HCT116 (cell line): ENCODE data around the gene ATP6V0C. TPM values are rescaled to one million over a fixed set of nuclear protein-coding genes. Genes with fewer than 3 reads are reported as not detected.

ENCODE experiments used
- ATAC-seq: fragments of 200-7000 bp; cut with Tn5 transposase; 2 replicates; pipeline ENCODE4 v1.9.1; 2020; ENCODE audit warnings: mild to moderate bottlenecking, moderate library complexity
- BruUV-seq: library from RNA; stranded (reverse); fragments of 400-500 nt; replicated peaks from 2 replicates; lab custom pipeline; 2021; lab: Mats Ljungman, UMichigan
- CTCF ChIA-PET: fragments of 300-600 bp; sonication (Branson Sonifier 250); formaldehyde crosslinking; loops from one replicate; lab custom pipeline; 2021; ENCODE audit warnings: antibody characterized with exemption; lab: Charles Lee
- POLR2A ChIA-PET: fragments of 300-600, 350-600 bp; sonication (Branson Sonifier 250); formaldehyde crosslinking; loops from one replicate; lab custom pipeline; 2021; ENCODE audit warnings: antibody characterized with exemption; lab: Charles Lee
- RAD21 ChIA-PET, 2 experiments: fragments of 300-600 bp; sonication (Branson Sonifier 250); formaldehyde crosslinking; loops; one replicate each; lab custom pipeline; 2023; ENCODE audit warnings: low total read pairs in 2 of 2; ENCODE audit not compliant: uncharacterized antibody in 2 of 2, unreplicated experiment in 2 of 2, low non-redundant PET in 1 of 2; lab: Charles Lee
- DNase-seq: peaks from one replicate; pipeline ENCODE4 v3.0.0-alpha.2; 2010; ENCODE audit warnings: low read depth, low spot score
- H2AFZ ChIP-seq: fragments of 200-600 bp; shearing (Covaris generic), sonication (generic); 2 replicates; pipeline ENCODE4 v1.6.1; 2017; ENCODE audit warnings: low read depth, mixed run types, mixed read lengths, antibody characterized with exemption, low read length; ENCODE audit not compliant: poor library complexity, severe bottlenecking
- H3K27ac ChIP-seq: 2 replicates; pipeline ENCODE4 v1.5.1; 2012; ENCODE audit warnings: low read depth, low read length
- H3K27me3 ChIP-seq: fragments of 200-600 bp; sonication (generic); 2 replicates; pipeline ENCODE4 v1.6.1; 2016; ENCODE audit warnings: mixed run types, low read length, mixed read lengths; ENCODE audit not compliant: insufficient read depth
- H3K36me3 ChIP-seq, 2 experiments: fragments of 200-500 bp in 1 of 2; fragments of 200-600 bp in 1 of 2; sonication (Bioruptor generic) in 1 of 2; sonication (generic) in 1 of 2; 2 replicates each; pipeline versions ENCODE4 v1.5.1 to v1.6.1; 2014 to 2016; ENCODE audit warnings: low read length in 2 of 2, inconsistent platforms in 1 of 2, mixed read lengths in 1 of 2, mixed run types in 1 of 2; ENCODE audit not compliant: insufficient read depth in 2 of 2, control insufficient read depth in 1 of 2
- H3K4me1 ChIP-seq, 2 experiments: fragments of 200-600 bp in 1 of 2; sonication (generic) in 1 of 2; 2 replicates each; pipeline versions ENCODE4 v1.5.1 to v1.6.1; 2012 to 2017; ENCODE audit warnings: low read length in 2 of 2, inconsistent platforms in 1 of 2, mild to moderate bottlenecking in 1 of 2, mixed read lengths in 1 of 2, mixed run types in 1 of 2, moderate library complexity in 1 of 2; ENCODE audit not compliant: insufficient read depth in 2 of 2, control insufficient read depth in 1 of 2
- H3K4me2 ChIP-seq: fragments of 200-600 bp; sonication (generic); 2 replicates; pipeline ENCODE4 v1.6.1; 2017; ENCODE audit warnings: mixed run types, low read length, mixed read lengths
- H3K4me3 ChIP-seq, 2 experiments: fragments of 200-600 bp in 1 of 2; sonication (generic) in 1 of 2; replicated peaks in 1 of 2; 2 replicates each; pipeline ENCODE4 v1.5.1; 2011 to 2016; ENCODE audit warnings: low read length in 2 of 2, control low read depth in 1 of 2, low read depth in 1 of 2, mild to moderate bottlenecking in 1 of 2, mixed read lengths in 1 of 2, mixed run types in 1 of 2
- H3K79me2 ChIP-seq: fragments of 200-600 bp; sonication (generic); 2 replicates; pipeline ENCODE4 v1.6.1; 2017; ENCODE audit warnings: mild to moderate bottlenecking, mixed run types, low read length, moderate library complexity, mixed read lengths; ENCODE audit not compliant: insufficient read depth
- H3K9ac ChIP-seq: fragments of 200-600 bp; sonication (generic); 2 replicates; pipeline ENCODE4 v1.6.1; 2016; ENCODE audit warnings: low read length, mixed read lengths
- H3K9me2 ChIP-seq: fragments of 200-600 bp; sonication (generic), shearing (Covaris generic); 2 replicates; pipeline ENCODE4 v1.6.1; 2017; ENCODE audit warnings: mixed run types, mild to moderate bottlenecking, moderate library complexity; ENCODE audit not compliant: insufficient read depth
- H3K9me3 ChIP-seq, 2 experiments: fragments of 200-500 bp in 1 of 2; fragments of 200-600 bp in 1 of 2; sonication (Bioruptor generic) in 1 of 2; sonication (generic) in 1 of 2; 2 replicates each; pipeline ENCODE4 v1.6.1; 2014 to 2017; ENCODE audit warnings: low read length in 2 of 2, mixed read lengths in 2 of 2, inconsistent platforms in 1 of 2, low read depth in 1 of 2, mild to moderate bottlenecking in 1 of 2, mixed run types in 1 of 2, moderate library complexity in 1 of 2; ENCODE audit not compliant: control insufficient read depth in 1 of 2, insufficient read depth in 1 of 2
- H4K20me1 ChIP-seq: fragments of 200-600 bp; sonication (generic), shearing (Covaris generic); 2 replicates; pipeline ENCODE4 v1.6.1; 2017; ENCODE audit warnings: mixed run types, mild to moderate bottlenecking, moderate library complexity; ENCODE audit not compliant: insufficient read depth
- ATF3 ChIP-seq: IDR thresholded peaks from 2 replicates; pipeline ENCODE4 v1.6.1; 2012
- CEBPB ChIP-seq: IDR thresholded peaks from 2 replicates; pipeline ENCODE4 v1.6.1; 2012; ENCODE audit warnings: low read depth
- EZH2 ChIP-seq: fragments of 200-600 bp; sonication (generic); IDR thresholded peaks from 2 replicates; pipeline ENCODE4 v1.6.1; 2017; ENCODE audit warnings: antibody characterized with exemption, mixed run types
- EZH2phosphoT487 ChIP-seq: fragments of 200-600 bp; IDR thresholded peaks from 2 replicates; pipeline ENCODE4 v1.6.1; 2018; ENCODE audit warnings: antibody characterized with exemption, borderline replicate concordance
- FOSL1 ChIP-seq: IDR thresholded peaks from 2 replicates; pipeline ENCODE4 v1.6.1; 2012; ENCODE audit warnings: low read depth
- JUND ChIP-seq: IDR thresholded peaks from 2 replicates; pipeline ENCODE4 v1.6.1; 2012
- POLR2AphosphoS5 ChIP-seq: IDR thresholded peaks from 2 replicates; pipeline ENCODE4 v1.6.1; 2011; ENCODE audit warnings: mild to moderate bottlenecking, low read depth, low read length, moderate library complexity
- RAD21 ChIP-seq: IDR thresholded peaks from 2 replicates; pipeline ENCODE4 v1.6.1; 2012; ENCODE audit warnings: low read depth, mild to moderate bottlenecking
- SIN3A ChIP-seq: IDR thresholded peaks from 2 replicates; pipeline ENCODE4 v1.6.1; 2012; ENCODE audit warnings: low read depth
- SRF ChIP-seq: IDR thresholded peaks from 2 replicates; pipeline ENCODE4 v1.6.1; 2012; ENCODE audit warnings: low read depth
- TCF7L2 ChIP-seq: IDR thresholded peaks from 2 replicates; pipeline ENCODE4 v1.7.0; 2011; ENCODE audit warnings: borderline replicate concordance, inconsistent platforms; ENCODE audit not compliant: insufficient read depth, insufficient read length; ENCODE audit errors: extremely low read depth
- intact Hi-C: fragments of 100-400 bp; cut with micrococcal nuclease; formaldehyde crosslinking; loops from 2 replicates; pipeline ENCODE4 v1.10.0; 2022
- total RNA-seq: library from RNA; stranded (reverse); gene quantifications from one replicate; pipeline ENCODE4 v1.2.1, GENCODE V29; 2021; ENCODE audit not compliant: unreplicated experiment
- TF ChIP-seq, protein P1 (sequence below), 3 experiments: fragments of 200-600 bp in 1 of 3; sonication (generic) in 1 of 3; IDR thresholded peaks in 2 of 3; conservative IDR thresholded peaks in 1 of 3; 2 replicates each; pipeline ENCODE4 v1.5.1; 2012 to 2017; ENCODE audit warnings: low read depth in 2 of 3, low read length in 2 of 3, antibody characterized with exemption in 1 of 3, borderline replicate concordance in 1 of 3, control low read depth in 1 of 3, mild to moderate bottlenecking in 1 of 3, mixed read lengths in 1 of 3, mixed run types in 1 of 3, moderate library complexity in 1 of 3; ENCODE audit not compliant: insufficient read depth in 1 of 3
- TF ChIP-seq, protein P2 (sequence below): IDR thresholded peaks from 2 replicates; pipeline ENCODE4 v1.6.1; 2012

The ATP6V0C gene
- total RNA-seq, 1 experiment from 2014 or later = 187 TPM

DNA sequence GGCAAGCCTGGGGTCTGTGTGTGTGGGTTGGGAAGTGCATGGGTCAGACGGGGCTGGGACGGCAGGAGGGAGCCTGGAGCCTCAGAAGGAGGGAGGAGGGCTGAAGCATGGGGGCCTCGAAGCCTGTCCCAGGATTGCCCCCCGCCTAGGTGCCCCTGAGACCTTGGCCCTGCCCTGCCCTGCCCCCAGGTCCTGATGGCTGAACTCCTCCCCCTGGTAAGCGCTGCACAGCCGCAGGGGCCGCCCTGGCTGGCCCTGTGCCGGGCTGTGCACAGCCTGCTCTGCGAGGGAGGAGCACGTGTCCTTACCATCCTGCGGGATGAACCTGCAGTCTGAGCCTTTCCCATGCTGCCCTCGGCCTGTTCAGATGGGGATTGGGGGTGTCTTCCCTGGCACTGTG is 49.4 kb upstream of the ATP6V0C start:
- intact Hi-C loops = loop anchor here (5.0 kb wide), 1 partner anchor 37 kb away; the partner anchor contains the start of gene CCNF
- CTCF ChIA-PET = no interaction called here
- POLR2A ChIA-PET = no interaction called here

More for the DNA sequence above, 49.4 kb upstream of the ATP6V0C start:
- no peak overlapping the region; the same call in 1 of the 2 replicates for H3K27ac ChIP-seq
- no peak overlapping the region for H2AFZ ChIP-seq
- no peaks in the 10 kb centered on the region for H3K27me3 ChIP-seq
- no peak overlapping the region for H3K4me2 ChIP-seq
- TF ChIP-seq POLR2AphosphoS5 = no peak
- TF ChIP-seq EZH2 = no peak
- TF ChIP-seq RAD21 = no peak
- TF ChIP-seq FOSL1 = no peak
- TF ChIP-seq TCF7L2 = no peak
- TF ChIP-seq, protein P1, sequence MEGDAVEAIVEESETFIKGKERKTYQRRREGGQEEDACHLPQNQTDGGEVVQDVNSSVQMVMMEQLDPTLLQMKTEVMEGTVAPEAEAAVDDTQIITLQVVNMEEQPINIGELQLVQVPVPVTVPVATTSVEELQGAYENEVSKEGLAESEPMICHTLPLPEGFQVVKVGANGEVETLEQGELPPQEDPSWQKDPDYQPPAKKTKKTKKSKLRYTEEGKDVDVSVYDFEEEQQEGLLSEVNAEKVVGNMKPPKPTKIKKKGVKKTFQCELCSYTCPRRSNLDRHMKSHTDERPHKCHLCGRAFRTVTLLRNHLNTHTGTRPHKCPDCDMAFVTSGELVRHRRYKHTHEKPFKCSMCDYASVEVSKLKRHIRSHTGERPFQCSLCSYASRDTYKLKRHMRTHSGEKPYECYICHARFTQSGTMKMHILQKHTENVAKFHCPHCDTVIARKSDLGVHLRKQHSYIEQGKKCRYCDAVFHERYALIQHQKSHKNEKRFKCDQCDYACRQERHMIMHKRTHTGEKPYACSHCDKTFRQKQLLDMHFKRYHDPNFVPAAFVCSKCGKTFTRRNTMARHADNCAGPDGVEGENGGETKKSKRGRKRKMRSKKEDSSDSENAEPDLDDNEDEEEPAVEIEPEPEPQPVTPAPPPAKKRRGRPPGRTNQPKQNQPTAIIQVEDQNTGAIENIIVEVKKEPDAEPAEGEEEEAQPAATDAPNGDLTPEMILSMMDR (IDR thresholded peaks at IDR 0.05 in 2 of 3, conservative IDR thresholded peaks at IDR 0.05 in 1 of 3; ENCODE audit: borderline replicate concordance in 1 of 3, insufficient read depth in 1 of 3, low read depth in 2 of 3, low read length in 2 of 3) = no peak
- TF ChIP-seq ATF3 = no peak
- TF ChIP-seq CEBPB = no peak
- no peak for TF ChIP-seq EZH2phosphoT487
- no peak for TF ChIP-seq SRF
- TF ChIP-seq, protein P2, sequence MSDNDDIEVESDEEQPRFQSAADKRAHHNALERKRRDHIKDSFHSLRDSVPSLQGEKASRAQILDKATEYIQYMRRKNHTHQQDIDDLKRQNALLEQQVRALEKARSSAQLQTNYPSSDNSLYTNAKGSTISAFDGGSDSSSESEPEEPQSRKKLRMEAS = no peak
- no peak for TF ChIP-seq SIN3A
- no peak for TF ChIP-seq JUND
- no peak for ATAC-seq
- no peaks in the 10 kb centered on the region for H3K9me2 ChIP-seq
- no peaks in the 10 kb centered on the region for H3K36me3 ChIP-seq
- RAD21 ChIA-PET = no interaction called here
- no peaks in the 10 kb centered on the region for H3K9me3 ChIP-seq
- no peak for DNase-seq
- H3K79me2 ChIP-seq = peaks cover 7% of the 10 kb centered on the region; the same call in 1 of the 2 replicates
- no peaks in the 10 kb centered on the region for H4K20me1 ChIP-seq
- BruUV-seq = no TSS peak
- H3K9ac ChIP-seq = no peak overlapping the region
- H3K4me1 ChIP-seq = peaks cover 20 to 42% of the 10 kb centered on the region in 2 experiments
- H3K4me3 ChIP-seq = no peak overlapping the region
